ENCODE results near the gene JAZF1. TPM values are rescaled to one million over a fixed set of nuclear protein-coding genes. Genes with fewer than 3 reads are reported as not detected.
"Not testable (repeated sequence)": the region's sequence is repeated elsewhere in the genome, so short reads cannot be mapped to it uniquely, and the experiment has no call there.

The JAZF1 gene
- total RNA-seq, 1 donor from 2014 or later: 7.2 TPM

DNA sequence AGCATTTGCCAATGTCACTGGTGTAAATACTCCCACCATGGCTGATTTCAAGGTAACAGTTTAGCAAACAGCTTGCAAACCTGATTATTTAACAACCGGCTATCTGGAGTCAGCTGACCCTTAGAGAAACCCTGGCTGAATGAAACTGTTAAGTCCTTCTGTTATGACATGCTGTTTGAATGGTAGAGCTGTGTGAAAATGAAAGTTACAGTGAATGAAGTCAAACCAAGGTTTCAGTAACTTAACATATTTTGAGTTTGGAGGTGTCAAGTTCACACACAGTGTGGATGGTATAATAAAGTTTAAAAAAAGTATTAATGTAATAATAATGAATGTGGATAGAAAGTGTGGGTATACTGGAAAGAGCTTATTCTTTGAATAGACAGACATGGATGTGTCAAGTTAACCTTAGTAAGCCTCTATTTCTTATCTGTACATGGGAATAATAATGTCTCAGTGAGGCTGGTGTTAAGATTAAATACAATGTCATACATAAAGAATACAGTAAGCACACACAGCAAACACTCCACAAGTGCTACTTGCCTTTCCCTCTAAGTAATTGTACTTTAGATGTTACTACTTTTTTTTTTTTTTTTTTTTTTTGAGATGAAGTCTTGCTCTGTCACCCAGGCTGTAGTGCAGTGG, 290.3 kb downstream of the JAZF1 start:
- Mint-ChIP-seq H3K4me1 (peaks cover 5% of the 10 kb centered on the region), H3K27ac (no peak overlapping the region), H3K27me3 (ENCODE audit: low read depth) (no peaks in the 10 kb centered on the region), H3K36me3 (no peaks in the 10 kb centered on the region), H3K4me3 (no peak overlapping the region), H3K9me3 (peaks cover 4% of the 10 kb centered on the region)
- DNase-seq (ENCODE audit: low spot score in 2 of 2, unreplicated experiment in 2 of 2): no peak
- TF ChIP-seq, protein P1, sequence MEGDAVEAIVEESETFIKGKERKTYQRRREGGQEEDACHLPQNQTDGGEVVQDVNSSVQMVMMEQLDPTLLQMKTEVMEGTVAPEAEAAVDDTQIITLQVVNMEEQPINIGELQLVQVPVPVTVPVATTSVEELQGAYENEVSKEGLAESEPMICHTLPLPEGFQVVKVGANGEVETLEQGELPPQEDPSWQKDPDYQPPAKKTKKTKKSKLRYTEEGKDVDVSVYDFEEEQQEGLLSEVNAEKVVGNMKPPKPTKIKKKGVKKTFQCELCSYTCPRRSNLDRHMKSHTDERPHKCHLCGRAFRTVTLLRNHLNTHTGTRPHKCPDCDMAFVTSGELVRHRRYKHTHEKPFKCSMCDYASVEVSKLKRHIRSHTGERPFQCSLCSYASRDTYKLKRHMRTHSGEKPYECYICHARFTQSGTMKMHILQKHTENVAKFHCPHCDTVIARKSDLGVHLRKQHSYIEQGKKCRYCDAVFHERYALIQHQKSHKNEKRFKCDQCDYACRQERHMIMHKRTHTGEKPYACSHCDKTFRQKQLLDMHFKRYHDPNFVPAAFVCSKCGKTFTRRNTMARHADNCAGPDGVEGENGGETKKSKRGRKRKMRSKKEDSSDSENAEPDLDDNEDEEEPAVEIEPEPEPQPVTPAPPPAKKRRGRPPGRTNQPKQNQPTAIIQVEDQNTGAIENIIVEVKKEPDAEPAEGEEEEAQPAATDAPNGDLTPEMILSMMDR (IDR thresholded peaks at IDR 0.05; ENCODE audit: unreplicated experiment): no peak

DNA sequence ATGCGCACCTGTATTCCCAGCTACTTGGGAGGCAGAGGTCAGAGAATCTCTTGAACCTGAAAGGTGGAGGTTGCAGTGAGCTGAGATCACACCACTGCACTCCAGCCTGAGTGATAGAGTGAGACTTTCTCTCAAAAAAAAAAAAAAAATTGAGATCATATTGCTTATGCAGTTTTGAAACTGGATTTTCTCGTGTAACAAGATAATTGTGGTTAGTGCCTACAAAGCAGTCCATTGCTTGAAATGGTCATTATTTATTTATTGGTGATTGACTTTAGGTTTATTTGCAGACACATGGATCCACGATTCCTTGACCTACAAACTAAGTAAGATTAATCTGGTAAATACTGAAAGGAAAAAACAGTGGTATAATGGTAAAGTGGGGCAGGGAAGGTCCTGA, 290.8 kb downstream of the JAZF1 start:
- Mint-ChIP-seq H3K27me3 (ENCODE audit: low read depth) (no peaks in the 10 kb centered on the region), H3K27ac (no peak overlapping the region), H3K9me3 (peaks cover 4% of the 10 kb centered on the region), H3K36me3 (no peaks in the 10 kb centered on the region), H3K4me1 (peaks cover 7% of the 10 kb centered on the region), H3K4me3 (no peak overlapping the region)
- no peak for DNase-seq (ENCODE audit: low spot score in 2 of 2, unreplicated experiment in 2 of 2)
- TF ChIP-seq, protein P1 (IDR thresholded peaks at IDR 0.05; ENCODE audit: unreplicated experiment): no peak

DNA sequence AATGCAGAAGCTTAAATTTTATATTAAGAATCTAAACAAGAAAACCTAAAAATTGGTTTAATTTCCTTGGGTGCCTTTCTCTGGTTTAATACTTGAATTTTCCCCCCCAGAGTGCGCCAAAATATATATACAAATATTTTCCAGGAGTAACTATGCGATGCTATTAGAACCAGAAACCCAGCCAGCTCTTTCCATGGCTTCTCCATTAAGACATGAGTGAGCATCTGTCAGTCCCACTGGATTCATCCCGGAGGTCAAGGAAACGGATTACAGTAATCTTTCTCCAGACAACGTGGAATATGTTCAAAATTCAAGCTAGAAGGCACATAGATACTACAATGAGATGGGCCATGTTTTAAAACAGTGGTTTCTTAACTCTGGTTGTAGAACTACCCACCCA, 291.9 kb downstream of the JAZF1 start:
- Mint-ChIP-seq H3K9me3 (peaks cover 4% of the 10 kb centered on the region), H3K27ac (no peak overlapping the region), H3K4me1 (peaks cover 12% of the 10 kb centered on the region), H3K4me3 (no peak overlapping the region), H3K27me3 (ENCODE audit: low read depth) (no peaks in the 10 kb centered on the region), H3K36me3 (no peaks in the 10 kb centered on the region)
- no peak for DNase-seq (ENCODE audit: low spot score in 2 of 2, unreplicated experiment in 2 of 2)
- TF ChIP-seq, protein P1 (IDR thresholded peaks at IDR 0.05; ENCODE audit: unreplicated experiment): no peak

DNA sequence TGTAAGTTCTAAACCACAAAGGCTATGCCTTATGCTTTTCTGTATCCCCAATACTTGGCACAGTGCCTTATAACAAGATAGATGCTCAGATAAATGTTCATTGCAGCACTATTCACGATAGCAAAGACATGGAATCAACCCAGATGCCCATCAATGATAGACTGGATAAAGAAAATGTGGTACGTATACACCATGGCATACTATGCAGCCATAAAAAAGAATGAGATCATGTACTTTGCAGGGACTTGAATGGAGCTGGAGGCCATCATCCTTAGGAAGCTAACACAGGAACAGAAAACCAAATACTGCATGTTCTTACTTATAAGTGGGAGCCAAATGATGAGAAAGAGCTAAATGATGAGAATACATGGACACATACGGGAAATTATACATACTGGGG, 293.9 kb downstream of the JAZF1 start:
- H3K9me3 Mint-ChIP-seq, H3K4me3 Mint-ChIP-seq: not testable (repeated sequence)
- peaks cover 16% of the 10 kb centered on the region for H3K4me1 Mint-ChIP-seq

DNA sequence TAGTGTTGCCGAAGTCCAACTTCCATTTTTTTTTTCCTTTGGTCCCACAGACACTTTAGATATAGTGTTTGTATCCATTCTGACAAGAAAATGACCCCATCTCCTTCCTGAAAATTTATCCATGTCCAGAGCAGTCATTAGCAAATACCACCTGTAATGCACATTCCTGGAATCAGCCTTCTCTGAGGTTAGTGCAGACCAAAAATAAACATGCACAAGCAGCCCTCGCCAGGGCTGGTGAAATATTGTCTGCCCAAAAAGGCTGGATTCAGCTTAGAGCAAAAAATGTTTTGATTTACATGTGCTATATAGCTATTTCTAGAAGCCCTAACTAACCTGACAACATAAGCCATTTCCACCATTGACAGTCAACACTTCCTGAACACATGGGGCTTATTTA, 294.9 kb downstream of the JAZF1 start:
- no peak overlapping the region for H3K27ac Mint-ChIP-seq
- H3K27me3 Mint-ChIP-seq (ENCODE audit: low read depth): no peaks in the 10 kb centered on the region
- H3K9me3 Mint-ChIP-seq: peaks cover 4% of the 10 kb centered on the region
- DNase-seq (ENCODE audit: low spot score in 2 of 2, unreplicated experiment in 2 of 2): no peak
- H3K4me3 Mint-ChIP-seq: no peak overlapping the region
- H3K36me3 Mint-ChIP-seq: no peaks in the 10 kb centered on the region
- H3K4me1 Mint-ChIP-seq: peaks cover 16% of the 10 kb centered on the region
- TF ChIP-seq, protein P1 (IDR thresholded peaks at IDR 0.05; ENCODE audit: unreplicated experiment): no peak

More for the DNA sequence above, 293.9 kb downstream of the JAZF1 start:
- H3K27ac Mint-ChIP-seq; H3K36me3 Mint-ChIP-seq; DNase-seq (ENCODE audit: low spot score in 2 of 2, unreplicated experiment in 2 of 2); H3K27me3 Mint-ChIP-seq (ENCODE audit: low read depth): not testable (repeated sequence)

DNA sequence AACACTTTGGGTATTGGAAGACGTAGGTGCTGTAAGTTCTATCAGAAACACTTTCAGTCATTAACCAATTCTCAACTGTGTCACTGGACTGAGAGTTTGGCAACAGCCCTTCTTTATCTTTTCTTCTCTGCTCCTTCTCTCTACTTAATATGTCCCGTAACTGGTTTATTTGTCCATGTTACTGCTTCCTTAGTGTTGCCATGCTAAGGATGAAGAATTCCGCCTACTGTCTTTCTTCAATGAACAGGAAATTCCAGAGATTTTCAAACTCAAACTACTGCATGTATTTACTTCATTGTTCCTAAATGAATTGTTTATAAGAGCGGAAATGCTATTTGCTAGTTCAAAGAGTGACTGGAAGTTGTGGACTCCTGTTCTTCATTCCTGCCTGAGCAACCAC, 296.9 kb downstream of the JAZF1 start:
- H3K36me3 Mint-ChIP-seq: no peaks in the 10 kb centered on the region
- no peaks in the 10 kb centered on the region for H3K27me3 Mint-ChIP-seq (ENCODE audit: low read depth)
- no peak overlapping the region for H3K27ac Mint-ChIP-seq
- DNase-seq (ENCODE audit: low spot score in 2 of 2, unreplicated experiment in 2 of 2): no peak
- TF ChIP-seq, protein P1 (IDR thresholded peaks at IDR 0.05; ENCODE audit: unreplicated experiment): no peak
- H3K4me1 Mint-ChIP-seq: peaks cover 16% of the 10 kb centered on the region
- no peak overlapping the region for H3K4me3 Mint-ChIP-seq
- peaks cover 4% of the 10 kb centered on the region for H3K9me3 Mint-ChIP-seq

All from mesothelial cell of epicardium (in vitro differentiated cells).